LNCAP (cell line): ENCODE data around the gene NIT1.

ENCODE experiments used
- CTCF ChIP-seq: fragments of 450-650 bp; IDR thresholded peaks from 2 replicates; pipeline ENCODE4 v1.5.1; 2017; ENCODE audit warnings: mild to moderate bottlenecking

The NIT1 gene

GRCh38 chr1:161072751-161073449 lies 45.0 kb upstream of the NIT1 start:
- TF ChIP-seq CTCF = no peak

- no peak for TF ChIP-seq CTCF
These were observed 44.3 kb upstream of the NIT1 start for GRCh38 chr1:161073474-161074121.

- TF ChIP-seq CTCF = no peak
These were observed 43.1 kb upstream of the NIT1 start for GRCh38 chr1:161074676-161075368.

- no peak for TF ChIP-seq CTCF
These were observed 41.5 kb upstream of the NIT1 start for GRCh38 chr1:161076410-161076809.

GRCh38 chr1:161077426-161077825 lies 40.5 kb upstream of the NIT1 start:
- TF ChIP-seq CTCF = no peak

GRCh38 chr1:161079436-161080110 lies 38.3 kb upstream of the NIT1 start:
- no peak for TF ChIP-seq CTCF

- TF ChIP-seq CTCF = no peak
These were observed 37.2 kb upstream of the NIT1 start for GRCh38 chr1:161080441-161081405.
